HG03469 (cell line): Measurements from ENCODE around the gene TMPRSS4.

Experiments used
- ATAC-seq: cut with Tn5 transposase; IDR thresholded peaks from one replicate; pipeline ENCODE4 v1.9.1; 2021; ENCODE audit warnings: mild to moderate bottlenecking, moderate library complexity, moderate number of reproducible peaks; ENCODE audit not compliant: unreplicated experiment

Gene TMPRSS4

DNA sequence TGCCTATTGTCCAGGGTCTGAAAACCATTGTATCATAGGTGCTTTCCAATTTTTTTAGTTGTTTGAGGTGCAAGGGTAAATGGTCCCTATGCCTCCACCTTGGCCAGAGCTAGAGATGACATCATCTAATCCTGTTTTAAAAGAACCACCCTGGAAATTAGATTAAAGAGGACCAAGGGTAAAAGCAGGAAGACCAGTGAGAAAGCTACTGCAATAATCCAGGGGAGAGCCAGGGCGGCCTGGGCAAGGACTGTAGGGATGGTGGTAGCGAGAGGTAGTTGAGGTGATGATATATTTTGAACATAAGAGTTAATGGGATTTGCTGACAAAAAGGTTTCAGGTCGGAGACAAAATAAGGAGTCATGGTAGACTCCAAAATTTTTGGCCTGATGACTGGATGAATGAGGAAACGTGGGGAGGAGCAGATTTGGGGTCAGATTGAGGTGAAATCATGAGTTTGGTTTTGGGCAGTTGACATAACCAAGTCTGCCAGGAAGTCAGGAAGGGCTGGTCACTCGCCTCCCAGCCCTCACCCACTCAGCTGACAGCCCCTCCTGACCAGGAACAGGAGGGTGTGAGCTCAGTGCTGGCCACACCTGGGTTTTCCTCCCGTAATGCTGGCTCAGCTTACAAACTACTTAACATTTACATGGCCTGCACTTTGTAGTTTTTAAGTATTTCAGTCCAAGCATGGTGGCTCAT lies 52.7 kb downstream of the TMPRSS4 start:
- no peak for ATAC-seq

DNA sequence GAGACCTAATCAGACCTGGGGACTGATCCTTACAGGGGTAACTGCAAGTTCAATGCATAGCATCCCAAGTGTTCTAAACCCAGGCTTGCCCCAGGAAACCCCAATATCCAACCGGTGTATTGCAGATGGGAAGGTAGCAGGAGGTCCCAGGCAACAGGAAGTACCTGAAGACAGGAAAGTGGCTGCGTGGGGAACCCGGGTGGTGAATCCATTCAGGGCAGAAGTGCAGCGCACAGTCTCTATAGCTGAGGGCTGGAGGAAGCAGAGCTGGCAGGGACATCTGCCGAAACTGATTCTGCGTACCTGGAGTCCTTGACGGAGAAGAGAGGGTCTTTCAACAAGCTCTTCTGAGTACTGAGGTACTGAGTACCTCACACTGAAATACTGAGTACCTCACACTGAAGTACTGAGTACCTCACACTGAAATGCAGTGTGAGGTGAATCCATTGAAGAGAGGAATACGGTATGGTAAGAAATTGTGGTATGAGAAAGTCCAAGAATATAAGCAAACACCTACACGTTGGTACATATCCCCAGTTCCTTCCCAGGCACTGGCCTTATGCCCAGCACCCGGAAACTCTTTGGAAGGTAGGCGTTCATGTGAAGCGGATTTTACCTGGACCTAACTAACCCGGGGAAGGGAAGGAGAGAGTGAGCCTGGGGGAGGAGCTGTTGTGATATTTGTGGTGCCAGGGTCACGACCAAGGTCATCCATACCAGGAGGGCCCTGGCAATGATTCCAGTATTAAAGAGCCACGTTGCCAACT lies 55.7 kb downstream of the TMPRSS4 start:
- ATAC-seq, result no peak

DNA sequence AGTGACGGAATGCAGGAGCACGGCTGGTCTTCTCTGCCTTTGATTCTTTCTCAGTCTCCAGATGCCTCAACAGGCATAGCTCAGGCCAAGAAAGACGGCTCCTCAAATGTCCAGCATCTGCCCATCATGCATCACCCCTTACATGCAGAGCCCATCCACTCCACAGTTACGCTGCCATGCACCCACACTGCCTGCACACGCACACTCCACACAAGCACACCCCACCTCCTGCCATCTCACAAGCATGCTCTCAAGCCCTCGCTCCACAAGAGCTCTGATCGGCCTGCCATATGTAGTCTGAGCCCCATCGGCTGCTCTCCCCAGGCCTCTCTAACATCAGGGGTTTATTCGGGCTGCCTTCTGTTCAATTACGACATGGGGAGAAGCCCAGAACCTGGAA lies 56.9 kb downstream of the TMPRSS4 start:
- no peak for ATAC-seq

DNA sequence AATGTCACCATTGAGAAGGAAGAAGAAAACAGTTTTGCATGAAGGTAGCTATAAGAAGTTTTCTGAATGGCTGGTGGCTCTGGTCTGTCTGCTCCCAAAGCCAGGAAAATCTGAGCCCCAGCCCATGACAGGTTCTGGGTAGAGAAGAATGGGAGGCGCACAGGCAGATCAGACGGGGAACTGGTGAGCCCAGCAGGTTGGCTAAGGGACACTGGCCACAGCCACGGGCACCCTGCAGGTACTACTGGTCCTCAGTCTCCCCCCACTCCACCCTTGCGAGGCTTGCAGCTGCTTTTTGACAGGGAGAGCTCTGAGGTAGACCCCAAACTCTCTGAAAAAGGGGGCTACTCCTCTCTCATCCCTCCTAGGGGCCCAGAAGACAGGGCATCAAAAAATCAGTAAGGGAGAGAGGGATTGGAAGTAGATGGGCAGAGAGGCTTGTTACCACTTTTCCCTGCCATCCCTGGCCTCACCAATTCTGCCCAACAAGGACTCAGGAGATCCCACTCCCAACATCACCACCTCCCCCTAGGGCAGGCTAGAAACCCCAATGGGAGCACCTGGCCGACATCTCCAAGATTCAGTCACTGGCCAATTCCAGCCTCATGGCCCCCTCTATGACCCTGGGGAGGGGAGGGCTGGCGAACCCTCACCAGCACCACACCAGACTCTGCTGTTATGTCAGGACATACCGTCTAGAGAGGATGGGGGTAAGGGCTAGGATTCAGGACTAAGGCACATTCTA lies 58.3 kb downstream of the TMPRSS4 start:
- no peak for ATAC-seq

DNA sequence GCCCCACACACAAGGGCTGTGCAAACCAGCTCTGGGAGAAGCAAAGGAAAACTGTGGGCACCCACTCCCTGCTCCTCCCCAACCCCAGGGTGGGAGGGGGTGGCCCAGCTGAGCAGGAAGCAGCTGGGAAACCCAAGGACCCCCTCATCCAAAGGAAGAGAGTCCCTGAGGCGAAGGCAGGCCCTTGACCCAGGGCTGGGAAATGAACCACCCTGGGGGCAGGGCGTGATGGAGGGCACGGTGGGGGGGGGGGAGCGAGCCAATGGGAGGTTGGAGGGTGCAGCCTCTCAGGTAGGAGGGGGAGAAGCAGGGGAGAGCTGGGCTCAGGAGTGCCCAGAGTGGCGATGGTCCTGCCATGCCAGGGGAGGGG lies 58.9 kb downstream of the TMPRSS4 start:
- no peak for ATAC-seq

DNA sequence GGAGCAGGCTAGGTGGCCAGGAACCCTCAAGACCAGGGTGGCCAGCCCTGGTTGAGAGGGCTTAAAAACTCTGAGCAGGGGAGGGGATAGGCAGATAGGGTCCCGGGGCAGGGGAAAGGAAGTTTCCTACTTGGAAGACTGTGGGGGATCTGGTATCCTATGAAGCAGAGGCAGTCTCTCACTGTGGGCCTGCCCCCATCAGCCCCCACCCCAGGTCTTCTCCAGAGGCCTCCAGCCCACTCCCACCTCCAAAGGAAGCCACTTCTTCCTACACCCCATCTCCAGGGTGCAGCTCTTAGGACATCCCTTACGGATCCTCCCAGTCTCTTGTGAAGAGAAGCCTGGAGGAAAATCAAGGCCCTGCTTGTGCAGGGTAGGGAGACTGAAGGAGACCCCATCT lies 59.5 kb downstream of the TMPRSS4 start:
- ATAC-seq, result no peak

DNA sequence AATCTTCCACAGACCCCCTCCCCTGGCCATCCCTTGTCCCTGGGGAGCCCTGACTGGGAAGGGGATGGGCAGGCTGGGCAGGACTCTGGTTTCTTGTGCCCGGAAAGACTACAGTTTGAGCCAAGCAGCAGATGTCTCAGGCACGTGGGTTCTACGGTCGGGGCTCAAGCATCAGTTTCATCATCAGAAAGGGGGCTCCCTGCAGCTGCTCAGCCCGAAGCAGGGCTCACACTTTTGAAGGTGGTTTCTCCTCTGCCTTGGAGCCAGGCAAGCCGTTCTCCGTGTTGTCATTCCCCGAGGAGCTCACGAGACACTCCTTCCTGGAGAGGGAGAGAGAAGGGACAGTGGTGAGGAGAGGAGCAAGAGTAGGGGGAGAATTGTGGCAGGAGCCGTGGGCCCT lies 59.9 kb downstream of the TMPRSS4 start:
- ATAC-seq, result no peak

DNA sequence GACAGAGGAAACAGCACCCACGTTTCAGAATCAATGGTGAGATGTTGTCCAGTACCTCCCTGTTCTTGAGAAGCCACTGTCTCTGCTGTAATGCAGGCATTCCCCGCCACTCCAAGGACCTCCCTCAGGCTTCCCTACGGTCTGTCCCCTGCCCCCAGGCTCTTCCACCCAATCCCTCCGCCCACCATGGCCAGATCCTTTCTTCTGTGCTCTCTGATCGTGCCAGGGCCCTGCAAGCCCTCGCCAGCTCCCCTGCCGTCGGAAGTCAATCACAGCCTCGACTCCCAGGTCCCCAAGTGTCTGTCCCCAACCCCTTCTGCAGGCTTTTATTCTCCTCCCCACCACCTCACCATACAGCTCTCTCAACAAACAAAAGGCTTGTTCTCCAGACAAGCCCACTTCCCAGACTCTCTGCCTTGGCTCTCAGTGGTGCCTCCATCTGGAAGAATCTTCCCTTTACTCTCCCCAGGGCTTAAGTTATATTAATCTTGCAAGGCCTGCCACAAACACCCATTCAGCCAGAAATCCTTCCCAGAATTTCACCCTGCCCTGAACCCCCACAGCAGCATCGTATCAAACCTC lies 62.1 kb downstream of the TMPRSS4 start:
- no peak for ATAC-seq

DNA sequence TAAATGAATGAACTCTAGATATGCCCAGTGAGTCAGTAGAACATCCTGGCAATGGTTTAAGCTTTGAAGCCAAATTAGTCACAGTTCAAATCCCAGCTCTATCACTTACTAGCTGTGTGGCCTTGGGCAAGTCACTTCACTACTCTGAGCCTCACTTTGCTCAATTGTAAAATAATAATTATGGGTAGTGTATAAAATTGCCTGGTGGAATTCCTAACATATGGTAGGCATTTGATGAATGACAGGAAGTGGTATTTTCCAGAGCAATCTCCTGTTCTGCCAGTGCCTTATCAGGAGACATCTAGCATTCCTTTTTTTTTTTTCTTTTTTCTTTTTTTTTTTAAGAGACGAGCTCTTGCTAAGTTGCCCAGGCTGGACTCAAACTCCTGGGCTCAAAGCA lies 62.7 kb downstream of the TMPRSS4 start:
- ATAC-seq, result no peak

DNA sequence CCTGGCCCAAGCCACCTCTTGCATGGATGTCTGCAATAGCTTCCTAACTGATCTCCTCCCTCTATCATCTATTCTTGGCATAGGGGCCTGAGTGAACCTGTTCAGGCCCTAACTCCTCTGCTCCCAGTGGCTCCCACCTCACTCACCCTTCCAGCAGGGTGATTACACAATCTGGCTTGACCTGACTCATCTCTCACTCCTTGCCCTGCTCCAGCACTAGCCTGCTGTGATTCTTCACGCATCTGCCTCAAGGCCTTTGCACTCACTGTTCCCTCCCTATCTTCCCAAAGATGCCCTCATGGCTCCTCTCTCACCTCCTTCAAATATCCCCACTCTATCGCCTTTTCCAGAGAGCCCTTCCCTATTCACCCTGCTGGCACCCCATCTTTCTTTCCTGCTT lies 65.2 kb downstream of the TMPRSS4 start:
- ATAC-seq, result no peak

DNA sequence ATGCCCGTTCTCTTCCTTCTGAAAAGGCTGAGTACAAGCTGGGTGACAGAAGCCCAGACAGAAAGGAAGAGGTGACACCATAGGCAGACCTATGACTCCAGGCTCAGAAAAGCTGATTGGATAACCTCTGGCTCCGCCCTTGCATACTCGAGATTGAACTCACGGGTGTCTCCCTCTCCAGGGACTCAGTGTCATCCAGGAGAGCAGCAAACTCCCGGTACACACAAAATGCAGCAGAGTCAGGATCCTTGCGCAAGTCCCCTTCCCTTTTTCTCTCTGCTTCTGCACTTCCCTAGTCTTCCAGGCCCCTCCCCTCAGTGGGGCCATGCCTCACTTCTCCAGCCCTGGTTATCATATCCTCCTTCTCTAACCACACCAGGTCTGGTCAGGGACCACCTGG lies 65.9 kb downstream of the TMPRSS4 start:
- ATAC-seq, result no peak

DNA sequence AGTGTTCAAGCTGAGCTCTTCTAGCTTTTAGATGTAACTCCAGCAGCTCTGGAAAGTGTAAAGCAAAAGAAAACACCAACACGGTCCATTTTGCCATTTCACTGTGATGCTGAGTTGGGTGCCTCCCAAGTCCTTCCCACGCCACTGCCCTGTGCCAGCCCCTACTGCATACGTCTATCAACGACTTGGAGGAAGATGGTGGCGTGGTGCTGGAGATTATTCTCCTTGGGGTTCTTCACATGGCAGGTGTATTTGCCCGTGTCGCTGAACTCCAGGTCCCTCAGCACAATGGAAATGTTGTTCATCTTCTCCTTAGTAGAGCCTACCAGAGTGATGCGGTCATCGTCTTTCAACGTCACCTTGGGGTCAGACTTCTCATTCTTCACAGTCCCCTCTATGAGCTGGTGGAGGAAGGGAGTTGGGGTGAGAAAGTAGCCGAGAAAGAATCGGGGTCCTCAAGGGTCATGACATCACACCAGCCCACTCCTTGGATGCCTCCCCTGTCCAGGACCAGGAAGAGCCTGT lies 66.8 kb downstream of the TMPRSS4 start:
- no peak for ATAC-seq

DNA sequence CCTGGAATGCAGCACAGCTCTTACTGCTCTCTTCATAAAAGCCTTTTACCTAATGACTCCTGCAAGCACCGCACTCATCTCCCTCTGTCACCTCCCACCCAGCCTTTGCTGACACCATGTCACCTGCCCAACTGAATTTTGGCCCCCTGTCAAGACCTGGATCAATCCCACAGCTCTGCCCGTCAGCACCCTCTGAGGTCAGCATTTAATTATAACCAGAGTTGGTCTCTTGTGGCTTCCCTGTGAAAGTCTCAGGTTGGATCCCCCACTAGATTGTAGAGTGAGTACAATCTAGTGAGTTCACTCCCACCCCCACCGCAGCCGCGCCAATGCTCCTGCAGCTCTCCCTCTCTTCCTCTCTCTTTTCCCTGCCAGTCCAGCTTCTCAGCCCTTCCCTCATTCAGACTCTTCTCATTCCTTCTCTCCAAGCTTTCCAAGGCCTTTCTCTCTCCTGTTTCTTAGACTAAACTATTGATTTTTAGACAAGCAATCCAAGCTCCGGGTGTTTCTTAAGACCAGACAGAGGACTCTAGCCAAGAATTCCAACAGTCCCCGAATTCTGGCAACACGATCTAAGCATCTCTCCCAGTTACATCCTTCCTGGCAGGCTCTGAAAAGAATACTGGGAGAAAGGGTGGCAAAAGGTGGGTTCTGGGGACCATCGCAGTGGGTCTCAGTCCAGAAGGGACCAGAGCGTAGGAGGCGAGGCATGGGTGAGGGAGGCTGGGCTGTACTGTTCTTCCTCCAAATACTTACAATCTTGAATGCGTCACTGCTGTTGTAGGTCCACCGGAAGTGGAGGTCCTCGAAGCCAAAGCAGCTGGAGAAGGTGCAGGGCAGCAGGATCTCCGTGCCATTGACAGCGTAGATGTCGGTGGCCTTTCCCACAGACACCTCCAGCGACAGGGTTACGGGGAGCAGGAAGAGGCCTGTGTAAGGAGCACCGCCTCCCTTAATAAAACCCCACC lies 67.7 kb downstream of the TMPRSS4 start:
- ATAC-seq, result no peak

DNA sequence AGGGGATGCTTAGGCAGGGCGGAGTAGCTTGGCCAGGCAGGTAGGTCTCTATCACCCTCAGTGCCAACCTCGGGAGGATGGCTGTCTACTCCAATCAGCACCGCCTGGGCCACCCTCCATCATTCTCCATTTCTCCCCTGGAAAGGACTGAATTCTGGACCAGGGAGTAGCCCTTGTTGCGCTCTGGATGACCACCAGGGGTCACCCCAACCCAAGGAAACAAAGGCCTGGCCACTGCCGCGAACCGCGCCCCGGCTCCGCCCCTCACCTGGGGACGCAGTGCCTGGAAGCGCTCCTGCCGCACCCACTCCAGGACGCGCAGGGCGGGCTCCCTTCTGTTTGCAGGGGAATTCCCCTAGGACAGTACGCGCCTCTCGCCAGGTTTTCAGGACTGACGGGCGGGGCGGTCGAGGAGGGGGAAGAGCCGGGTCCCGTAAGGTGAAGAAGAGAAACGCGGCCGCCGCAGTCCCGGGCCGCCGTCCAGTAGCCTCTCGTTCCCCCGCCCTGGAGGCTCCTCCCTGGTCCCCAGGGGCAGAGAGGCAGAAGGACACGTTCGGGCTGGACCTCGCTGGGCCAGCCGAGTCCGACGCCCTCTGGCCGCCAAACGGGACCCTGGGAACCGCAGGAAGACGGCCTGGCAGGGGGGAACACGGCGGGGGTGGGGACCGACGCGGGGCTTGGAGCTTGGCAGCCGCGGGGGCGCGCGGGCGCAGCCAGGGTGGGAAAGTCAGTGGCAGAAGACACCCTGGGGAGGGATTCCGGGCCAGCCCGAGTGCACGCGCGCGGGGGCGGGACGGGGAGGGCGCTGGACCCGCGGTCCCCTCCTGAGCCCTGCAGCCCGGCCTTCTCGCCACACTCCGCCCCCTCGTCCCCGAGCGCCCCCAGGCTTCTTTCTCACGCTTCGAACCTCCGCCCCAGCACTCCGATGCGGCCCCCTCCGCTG lies 68.7 kb downstream of the TMPRSS4 start:
- no peak for ATAC-seq

DNA sequence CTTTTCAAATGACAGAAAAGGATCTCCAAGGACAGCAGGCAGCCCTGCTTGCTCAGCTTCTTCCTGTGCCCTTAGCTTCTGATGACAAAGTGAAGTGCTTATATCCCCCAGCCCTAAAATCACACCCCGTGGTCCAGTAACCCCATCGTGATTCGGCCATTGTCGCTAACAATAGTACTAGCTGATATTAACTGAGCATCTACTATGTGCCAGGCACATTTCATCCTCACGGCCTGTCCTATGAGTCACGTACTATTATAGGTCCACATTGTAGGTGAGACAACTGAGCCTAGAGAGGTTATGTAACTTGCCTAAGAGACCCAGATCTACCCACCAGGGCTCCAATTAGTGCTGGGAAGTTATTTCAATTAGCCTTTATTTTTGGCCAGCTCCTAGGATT lies 69.7 kb downstream of the TMPRSS4 start:
- no peak for ATAC-seq

DNA sequence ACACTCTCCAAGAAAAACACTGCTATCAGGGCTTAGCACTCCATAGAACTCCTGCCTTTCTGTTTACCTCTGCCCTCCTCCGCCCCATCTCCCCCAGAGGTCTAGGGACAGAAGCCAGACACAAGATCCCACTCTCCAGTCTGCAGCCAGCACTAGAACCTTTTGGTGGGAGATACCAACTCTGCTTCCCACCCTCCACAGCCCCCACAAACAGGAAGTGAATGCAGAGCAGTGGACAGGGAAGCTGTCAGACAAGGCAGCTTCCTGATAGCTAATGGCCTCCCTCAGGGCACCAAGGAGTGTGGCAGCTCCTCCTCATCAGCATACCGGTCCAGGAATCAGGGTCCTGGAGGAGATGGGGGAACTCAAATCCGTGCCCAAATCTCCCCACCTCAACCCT lies 70.6 kb downstream of the TMPRSS4 start:
- no peak for ATAC-seq

DNA sequence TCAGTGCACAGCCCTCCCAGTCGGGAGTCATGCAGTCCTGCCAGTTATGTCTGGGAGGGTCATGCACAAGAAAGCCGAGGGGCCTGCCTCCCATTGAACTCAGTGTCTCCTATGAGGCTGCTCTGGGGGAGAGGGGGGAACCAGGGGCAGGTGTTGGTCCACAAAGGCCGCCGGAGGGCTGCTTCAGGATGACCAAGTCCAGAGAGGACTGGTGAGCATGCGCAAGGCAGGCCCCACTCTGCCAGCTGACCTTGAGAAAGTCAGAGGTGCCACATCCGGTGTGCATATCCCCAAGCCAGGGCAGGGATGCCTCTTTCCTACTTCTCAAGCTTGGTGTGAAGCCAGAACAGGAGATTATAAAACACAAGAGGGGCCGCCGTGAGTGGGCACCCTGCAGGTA lies 71.4 kb downstream of the TMPRSS4 start:
- ATAC-seq, result no peak

DNA sequence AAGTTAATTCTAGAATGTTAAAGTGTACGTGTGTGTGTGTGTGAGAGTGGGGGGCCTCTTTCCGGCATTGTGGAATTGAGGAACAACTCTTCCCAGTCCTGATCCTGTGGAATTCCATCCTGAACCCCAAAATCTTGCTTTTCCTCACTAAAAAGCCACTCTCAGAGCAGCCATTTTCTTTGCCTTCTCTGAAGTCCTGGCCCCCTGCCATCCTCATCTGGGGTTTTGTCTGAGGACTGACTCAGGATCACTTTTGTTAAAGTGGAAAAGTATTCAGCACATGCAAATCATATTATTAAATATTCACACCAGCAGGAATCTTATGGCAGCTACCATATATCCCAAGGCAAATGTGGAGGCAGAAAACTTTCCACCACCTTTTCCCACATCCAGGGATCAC lies 72.0 kb downstream of the TMPRSS4 start:
- ATAC-seq, result no peak

DNA sequence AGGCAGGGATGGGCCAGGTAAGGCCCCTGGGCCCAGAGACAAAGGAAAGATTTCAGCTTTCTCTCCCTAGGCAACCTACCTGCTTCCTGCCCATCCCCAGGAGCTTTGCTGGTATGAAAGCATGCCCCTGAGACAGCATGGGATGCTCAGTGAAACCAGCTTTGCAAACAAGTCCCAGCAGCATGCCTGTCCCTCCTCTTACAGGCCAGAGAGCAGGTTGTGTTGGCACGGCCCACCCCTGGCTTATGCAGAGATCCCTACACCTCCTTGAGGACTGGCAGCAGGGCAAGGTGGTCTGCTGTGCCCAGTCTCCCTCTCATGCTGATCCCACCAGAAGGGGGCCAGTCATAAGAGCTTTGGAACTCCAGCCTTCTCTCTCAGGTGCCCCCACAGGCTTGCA lies 72.6 kb downstream of the TMPRSS4 start:
- no peak for ATAC-seq
